GM18520 (cell line): ENCODE data around the gene COPS8.

Source experiments
- ATAC-seq: cut with Tn5 transposase; IDR thresholded peaks from one replicate; pipeline ENCODE4 v1.9.1; 2021; ENCODE audit not compliant: unreplicated experiment

Gene COPS8

DNA sequence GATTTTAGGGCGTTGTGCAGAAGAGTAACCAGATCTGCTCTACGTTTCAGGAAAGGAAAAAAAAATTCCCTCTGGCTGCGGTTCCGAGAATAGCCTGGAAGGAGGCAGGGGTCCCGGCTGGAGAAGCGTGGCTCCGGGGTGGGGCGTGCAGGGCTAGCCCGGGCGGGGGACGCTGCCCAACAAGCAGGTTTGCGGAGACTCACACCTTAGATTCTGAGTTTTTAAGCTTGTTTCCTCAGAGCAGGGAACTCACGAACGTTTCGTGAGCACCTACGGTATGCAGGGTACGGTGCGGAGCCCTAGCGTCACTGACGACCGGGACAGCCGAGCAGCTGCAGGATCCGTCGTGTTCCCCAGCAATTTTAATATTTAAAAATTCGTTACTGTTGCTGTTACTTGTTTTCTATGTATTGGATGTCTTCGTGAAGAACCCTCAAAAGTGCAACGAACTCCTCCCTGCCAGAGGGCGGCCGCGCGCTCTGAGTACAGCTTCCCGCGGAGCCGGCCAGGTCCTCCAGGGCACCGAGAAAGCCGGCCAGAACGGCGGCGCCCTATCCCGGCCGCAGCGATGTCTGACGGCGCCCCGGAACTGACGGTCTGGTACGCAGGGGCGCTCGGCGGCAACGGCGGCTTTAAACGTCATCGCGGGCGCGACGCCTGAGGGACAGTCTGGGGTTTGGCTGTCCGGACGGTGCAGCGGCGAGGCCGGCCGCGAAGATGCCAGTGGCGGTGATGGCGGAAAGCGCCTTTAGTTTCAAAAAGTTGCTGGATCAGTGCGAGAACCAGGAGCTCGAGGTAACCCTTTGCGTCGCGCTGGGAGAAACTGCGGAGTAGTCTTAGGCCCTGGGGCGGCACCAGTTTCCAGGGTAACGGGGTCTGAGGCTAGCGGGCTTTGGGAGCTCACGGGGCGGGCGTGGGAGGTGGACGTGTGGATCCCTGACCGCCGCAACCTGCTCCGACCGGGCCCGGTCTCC is at the start of gene COPS8:
COPS8 (plus strand) TSS at position 642 of the 974 bp plus-strand sequence; CDS start at position 718, 76 bp downstream.
- peak; percentile 97 for ATAC-seq

- no peak for ATAC-seq
Observed at GRCh38 chr2:237039301-237040031, 46.2 kb upstream of the COPS8 start.

- ATAC-seq, result no peak
Observed at GRCh38 chr2:237041231-237041630, 44.5 kb upstream of the COPS8 start.

DNA sequence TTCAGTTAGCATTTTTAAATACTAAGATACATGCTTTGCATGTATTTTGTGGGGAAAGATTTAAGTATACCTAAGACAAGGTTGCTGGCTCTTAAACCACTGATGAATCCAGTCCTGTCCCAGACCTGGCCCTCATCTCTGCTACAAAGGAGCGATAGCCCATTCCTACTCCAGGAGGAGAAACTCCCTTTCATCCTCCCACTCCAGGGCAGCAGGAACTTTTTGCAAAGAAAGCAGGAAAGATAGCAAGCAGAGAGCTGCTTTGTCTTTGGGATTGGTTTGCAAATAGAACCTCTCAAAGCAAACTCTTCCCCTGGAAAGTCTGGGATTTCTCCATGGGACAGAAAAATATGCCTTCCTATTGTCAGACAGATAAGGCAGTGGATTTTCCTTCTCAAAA is 43.6 kb upstream of the COPS8 start:
- ATAC-seq, result no peak

DNA sequence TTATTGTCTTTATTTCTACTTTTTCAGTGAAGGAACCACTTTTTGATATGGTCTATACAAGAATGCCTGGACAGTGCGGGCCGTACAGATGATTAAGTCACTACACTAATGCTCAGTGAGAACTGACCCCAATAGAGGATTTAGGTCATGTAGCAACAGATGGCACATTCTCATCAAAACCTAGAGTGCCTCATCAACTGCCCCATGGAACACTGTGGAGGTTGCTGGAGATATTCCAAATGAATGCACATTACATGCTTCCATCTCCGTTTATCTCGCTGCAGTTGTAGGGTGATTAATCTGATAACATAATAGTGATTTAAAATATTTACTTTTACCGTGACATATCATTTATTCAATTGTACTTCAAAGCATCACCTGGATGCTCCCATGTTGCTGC is 41.8 kb upstream of the COPS8 start:
- ATAC-seq, result no peak

- ATAC-seq, result no peak
Observed at GRCh38 chr2:237044281-237044680, 41.4 kb upstream of the COPS8 start.

- ATAC-seq, result no peak
Observed at GRCh38 chr2:237045449-237045848, 40.2 kb upstream of the COPS8 start.

- no peak for ATAC-seq
Observed at GRCh38 chr2:237048595-237048994, 37.1 kb upstream of the COPS8 start.

DNA sequence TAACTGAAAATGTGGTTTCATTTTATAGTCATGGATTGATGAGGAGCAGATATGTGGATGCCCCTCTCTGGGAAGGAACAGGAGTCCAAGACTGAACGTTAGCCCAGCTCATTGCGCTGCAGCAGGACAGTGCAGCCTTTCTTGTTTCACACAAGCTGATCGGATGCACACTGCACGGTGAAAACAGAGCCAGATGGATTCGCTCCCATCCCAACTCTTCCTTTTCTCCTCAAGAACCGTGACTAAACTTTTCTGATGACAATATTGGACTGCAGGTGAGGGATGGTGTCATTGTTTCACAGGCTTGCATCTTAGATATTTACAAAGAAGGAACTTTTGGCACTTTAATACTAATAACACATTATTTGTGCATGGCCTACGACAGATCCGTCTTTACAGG is 33.8 kb upstream of the COPS8 start:
- no peak for ATAC-seq

GRCh38 chr2:237053066-237053465 is 32.6 kb upstream of the COPS8 start:
- ATAC-seq, result no peak

GRCh38 chr2:237055386-237056100 is 30.1 kb upstream of the COPS8 start:
- no peak for ATAC-seq

DNA sequence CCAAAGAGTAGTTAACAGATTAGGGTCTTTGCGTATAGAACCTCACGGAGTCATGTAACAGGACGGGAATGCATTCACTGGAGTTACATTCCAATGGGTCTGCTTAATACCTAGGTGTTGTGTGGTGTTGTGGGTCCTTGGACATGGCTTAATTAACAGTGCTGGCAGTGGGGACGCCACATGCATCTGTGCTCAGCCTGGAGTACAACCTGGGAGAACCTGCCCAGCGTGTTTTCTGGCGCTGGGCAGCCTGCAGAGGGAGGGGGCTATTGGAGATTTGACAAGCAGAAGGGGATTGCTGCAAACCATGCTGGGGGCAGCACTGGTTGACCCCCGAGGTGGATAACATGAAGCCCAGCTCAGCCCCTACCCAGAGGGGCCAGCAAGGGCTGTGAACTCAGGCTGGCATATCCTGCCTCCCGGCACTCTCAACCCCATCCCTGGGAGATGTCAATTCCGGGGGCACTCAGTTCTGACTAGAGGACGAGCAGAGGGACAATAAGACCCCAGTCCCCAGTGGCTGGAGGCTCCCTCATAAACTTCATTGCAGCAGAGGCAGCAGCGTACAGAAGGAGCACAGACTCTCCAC is 29.3 kb upstream of the COPS8 start:
- no peak for ATAC-seq

DNA sequence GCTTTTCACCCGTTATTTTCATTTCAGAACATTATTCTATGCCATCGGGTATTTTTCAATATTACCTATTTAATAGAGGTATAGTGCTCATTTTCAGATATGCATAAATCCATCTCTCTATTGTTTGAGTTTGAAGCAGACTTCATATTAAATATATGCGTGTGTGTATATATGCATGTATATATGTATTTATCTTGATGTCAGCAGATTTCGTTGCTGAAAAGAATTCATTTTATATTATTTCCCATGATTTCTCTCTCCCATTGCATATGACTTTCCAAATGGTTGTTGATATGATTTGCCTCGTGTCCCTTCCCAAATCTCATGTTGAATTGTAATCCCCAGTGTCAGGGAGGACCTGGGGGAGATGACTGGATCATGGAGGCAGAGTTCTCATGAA is 28.6 kb upstream of the COPS8 start:
- ATAC-seq, result no peak

GRCh38 chr2:237057893-237058300 is 27.8 kb upstream of the COPS8 start:
- ATAC-seq, result peak; percentile 75

- ATAC-seq, result no peak
Observed at GRCh38 chr2:237058423-237058822, 27.3 kb upstream of the COPS8 start.

DNA sequence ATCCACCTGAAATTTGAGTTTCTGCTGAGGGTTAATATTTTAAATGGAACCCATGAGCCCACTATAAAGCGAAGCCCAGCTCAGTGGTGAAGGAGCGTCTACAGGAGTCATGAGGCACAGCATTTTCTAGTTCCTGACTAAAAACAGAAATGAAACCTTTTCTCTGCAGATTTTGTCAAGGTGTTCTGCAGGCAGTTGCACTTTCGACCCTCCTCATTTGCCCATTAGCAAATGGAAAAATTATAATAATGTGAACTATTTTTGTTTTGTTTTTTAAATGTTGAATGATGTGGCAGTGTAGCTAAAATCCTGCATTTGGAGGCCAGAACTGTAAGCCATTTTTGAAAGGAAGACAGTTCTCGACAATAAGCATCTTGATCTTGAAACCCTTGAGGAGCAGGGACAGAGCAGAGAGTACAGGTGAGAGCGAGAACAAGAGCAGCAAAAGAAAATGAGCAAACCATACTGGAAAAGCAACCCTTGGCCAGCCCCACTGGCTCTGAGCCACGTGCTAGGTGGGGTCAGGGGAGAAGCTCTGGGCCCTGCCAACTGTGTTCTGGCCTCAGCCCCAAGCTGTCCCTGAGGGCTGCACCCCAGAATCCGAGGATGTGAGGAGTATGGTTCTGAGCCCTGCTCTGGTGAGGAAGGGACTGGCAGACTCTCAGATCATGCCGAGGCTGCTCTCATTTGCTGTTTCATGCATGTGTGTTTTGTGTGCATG is 26.4 kb upstream of the COPS8 start:
- peak; percentile 63 for ATAC-seq

DNA sequence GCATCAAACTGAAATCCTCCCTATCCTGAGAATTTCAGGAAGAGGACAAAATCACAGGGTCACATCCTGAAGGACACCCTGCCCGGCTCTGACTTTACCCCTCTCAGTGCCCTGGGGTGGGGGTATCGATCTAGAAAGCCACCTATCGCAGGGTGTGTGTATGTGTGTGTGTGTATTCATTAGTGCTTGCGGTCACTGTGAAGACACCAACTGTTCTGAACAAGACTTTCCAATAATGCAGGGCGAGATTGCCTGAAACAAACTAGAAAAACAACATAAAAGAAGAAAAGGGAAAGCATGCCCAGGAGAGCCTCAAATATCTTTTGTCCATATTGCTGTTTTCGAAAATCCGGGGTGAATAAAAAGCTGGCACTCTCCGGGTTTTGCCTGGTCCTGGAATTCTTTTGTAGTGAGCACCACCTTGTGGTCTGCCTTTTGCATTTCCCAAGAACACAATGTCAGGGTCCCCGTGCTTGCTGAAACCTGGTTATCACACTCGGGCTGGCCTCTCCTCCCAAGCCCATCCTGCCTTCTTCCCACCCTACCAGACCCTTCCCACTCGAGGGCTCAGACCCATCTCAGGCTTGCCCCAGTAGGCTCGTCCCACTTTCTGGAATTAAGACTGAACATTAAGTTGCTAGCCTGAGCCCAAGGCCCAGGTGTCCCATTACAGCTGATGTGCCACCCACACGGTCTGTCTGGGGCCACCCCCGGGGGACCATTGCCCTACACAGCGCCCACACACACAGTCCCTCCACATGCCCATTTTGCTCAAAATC is 25.0 kb upstream of the COPS8 start:
- no peak for ATAC-seq

DNA sequence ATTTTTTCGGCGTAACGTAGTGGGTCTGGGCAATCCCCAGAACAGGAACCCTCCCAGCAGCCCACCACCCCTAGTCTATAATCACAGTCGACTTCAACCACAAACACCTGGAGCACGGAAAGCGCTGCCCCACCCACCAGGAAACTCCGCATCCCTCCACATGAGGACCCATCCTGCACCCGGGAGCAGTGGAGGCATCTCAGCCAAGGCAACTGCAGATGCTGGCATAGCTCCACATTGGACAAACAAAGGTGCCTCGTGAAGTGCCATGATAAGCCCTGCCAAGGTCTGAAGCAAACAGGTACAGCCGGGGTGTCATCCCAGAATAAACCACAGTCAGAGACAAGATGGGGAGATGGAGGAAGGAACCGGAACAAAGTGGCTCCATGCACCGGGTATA is 24.3 kb upstream of the COPS8 start:
- ATAC-seq, result no peak

DNA sequence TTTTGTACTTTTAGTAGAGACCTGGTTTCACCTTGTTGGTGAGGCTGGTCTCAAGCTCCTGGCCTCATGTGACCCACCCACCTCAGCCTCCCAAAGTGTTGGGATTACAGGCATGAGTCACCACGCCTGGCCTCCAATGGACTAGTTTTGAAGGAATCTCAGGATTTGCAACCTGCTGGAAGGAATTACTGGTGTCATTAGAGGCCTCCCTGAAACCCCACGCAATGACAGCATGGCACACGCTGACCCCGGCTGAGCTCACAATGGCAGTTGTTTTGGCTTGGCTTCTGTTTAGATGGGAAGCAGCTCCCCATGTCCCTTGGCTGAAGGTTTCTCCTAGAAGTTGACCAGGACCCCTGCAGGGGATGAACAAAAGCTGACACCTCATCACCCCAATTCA is 23.1 kb upstream of the COPS8 start:
- no peak for ATAC-seq
